ENCODE results near the gene NSRP1. TPM values are rescaled to one million over a fixed set of nuclear protein-coding genes. Genes with fewer than 3 reads are reported as not detected.

Gene NSRP1
- total and polyA plus RNA-seq, 10 of the 15 experiments (the other 5 are each of a cell fraction or from before 2014, with no cell fraction given) = 12.5 to 69.7 (median 37.8) TPM

- no peak for TF ChIP-seq ZNF687 (IDR thresholded peaks at IDR 0.05)
- TF ChIP-seq YY1 (IDR thresholded peaks at IDR 0.05; ENCODE audit: low read depth, low read length) = no peak
- TF ChIP-seq BCLAF1 (IDR thresholded peaks at IDR 0.05) = no peak
- TF ChIP-seq MEF2A (IDR thresholded peaks at IDR 0.05; ENCODE audit: insufficient read depth, low read depth, low read length) = no peak
- TF ChIP-seq RFX5 (IDR thresholded peaks at IDR 0.05; ENCODE audit: low read depth, low read length) = no peak
- no peak for TF ChIP-seq STAT1 (conservative IDR thresholded peaks at IDR 0.05)
- no peak for TF ChIP-seq ZNF207 (IDR thresholded peaks at IDR 0.05; ENCODE audit: borderline replicate concordance)
- TF ChIP-seq, protein P1, sequence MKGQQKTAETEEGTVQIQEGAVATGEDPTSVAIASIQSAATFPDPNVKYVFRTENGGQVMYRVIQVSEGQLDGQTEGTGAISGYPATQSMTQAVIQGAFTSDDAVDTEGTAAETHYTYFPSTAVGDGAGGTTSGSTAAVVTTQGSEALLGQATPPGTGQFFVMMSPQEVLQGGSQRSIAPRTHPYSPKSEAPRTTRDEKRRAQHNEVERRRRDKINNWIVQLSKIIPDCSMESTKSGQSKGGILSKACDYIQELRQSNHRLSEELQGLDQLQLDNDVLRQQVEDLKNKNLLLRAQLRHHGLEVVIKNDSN (IDR thresholded peaks at IDR 0.05; ENCODE audit: borderline replicate concordance, extremely low read length, insufficient read depth, low read depth, low read length) = no peak
- TF ChIP-seq ZBTB11 (CRISPR knock-in tag; IDR thresholded peaks at IDR 0.05) = no peak
- no peak for TF ChIP-seq CEBPZ (IDR thresholded peaks at IDR 0.05; ENCODE audit: low read depth, low read length)
Observed at GRCh38 chr17:30211371-30211770, 94.8 kb downstream of the NSRP1 start (continued).
